Measurements from ENCODE around the gene KCNG3. TPM values are rescaled to one million over a fixed set of nuclear protein-coding genes. Genes with fewer than 3 reads are reported as not detected.

The KCNG3 gene
- total RNA-seq, 2 donors from 2014 or later = 0.84 to 1.5 TPM

- Mint-ChIP-seq H3K9me3 (no peaks in the 10 kb centered on the region), H3K27ac (no peak overlapping the region), H3K4me1 (peaks cover 5% of the 10 kb centered on the region), H3K4me3 (peak overlapping the region; percentile 50), H3K27me3 (ENCODE audit: insufficient read depth) (peaks cover 33% of the 10 kb centered on the region), H3K36me3 (ENCODE audit: low read depth) (no peaks in the 10 kb centered on the region)
- Histone ChIP-seq H3K4me1 (ENCODE audit: control insufficient read depth, insufficient read depth, low read length) (no peaks in the 10 kb centered on the region), H3K4me3 (ENCODE audit: low read length) (peak overlapping the region; percentile 62), H3K27me3 (ENCODE audit: control insufficient read depth, insufficient read depth, low read length, poor library complexity, severe bottlenecking) (peaks cover 49% of the 10 kb centered on the region), H3K9me3 (ENCODE audit: control insufficient read depth, low read length) (no peaks in the 10 kb centered on the region), H3K9ac (ENCODE audit: extremely low read depth, low read length, poor library complexity, severe bottlenecking) (no peak overlapping the region), H3K27ac (ENCODE audit: low read depth, low read length) (no peak overlapping the region), H3K36me3 (ENCODE audit: control insufficient read depth, insufficient read depth, low read length) (no peaks in the 10 kb centered on the region)
- 6 to 7% methylated on average over 39 to 111 of the region's 111 CpGs for WGBS, 2 experiments (ENCODE audit: insufficient coverage in 1 of 2, insufficient read length in 1 of 2)
- no peak for TF ChIP-seq CTCF (conservative IDR thresholded peaks at IDR 0.05)
- peak; percentile 81 for DNase-seq
These were observed 903 bp downstream of the KCNG3 start for GRCh38 chr2:42492691-42493467.

- no peak for DNase-seq
- no peak overlapping the region for H3K27ac ChIP-seq (ENCODE audit: low read depth, low read length)
- H3K4me1 ChIP-seq (ENCODE audit: control insufficient read depth, insufficient read depth, low read length) = no peaks in the 10 kb centered on the region
- H3K4me1 Mint-ChIP-seq = no peaks in the 10 kb centered on the region
- no peaks in the 10 kb centered on the region for H3K36me3 ChIP-seq (ENCODE audit: control insufficient read depth, insufficient read depth, low read length)
- H3K9me3 ChIP-seq (ENCODE audit: control insufficient read depth, low read length) = no peaks in the 10 kb centered on the region
- no peak overlapping the region for H3K9ac ChIP-seq (ENCODE audit: extremely low read depth, low read length, poor library complexity, severe bottlenecking)
- H3K9me3 Mint-ChIP-seq = no peaks in the 10 kb centered on the region
- WGBS, 2 experiments (ENCODE audit: insufficient coverage in 1 of 2, insufficient read length in 1 of 2) = 93 to 100% methylated on average over 4 to 5 of the region's 5 CpGs
- H3K27me3 Mint-ChIP-seq (ENCODE audit: insufficient read depth) = peaks cover 23% of the 10 kb centered on the region
- H3K4me3 Mint-ChIP-seq = no peak overlapping the region
- no peaks in the 10 kb centered on the region for H3K36me3 Mint-ChIP-seq (ENCODE audit: low read depth)
- H3K27me3 ChIP-seq (ENCODE audit: control insufficient read depth, insufficient read depth, low read length, poor library complexity, severe bottlenecking) = peaks cover 28% of the 10 kb centered on the region
- H3K27ac Mint-ChIP-seq = no peak overlapping the region
- H3K4me3 ChIP-seq (ENCODE audit: low read length) = no peak overlapping the region
- TF ChIP-seq CTCF (conservative IDR thresholded peaks at IDR 0.05) = no peak
These were observed 5.5 kb downstream of the KCNG3 start for GRCh38 chr2:42488297-42488696.

GRCh38 chr2:42486145-42486906 lies 7.5 kb downstream of the KCNG3 start:
- WGBS, 2 experiments (ENCODE audit: insufficient coverage in 1 of 2, insufficient read length in 1 of 2) = 85 to 93% methylated on average over 5 to 7 of the region's 7 CpGs
- no peak for DNase-seq
- Histone ChIP-seq H3K9ac (ENCODE audit: extremely low read depth, low read length, poor library complexity, severe bottlenecking) (no peak overlapping the region), H3K27ac (ENCODE audit: low read depth, low read length) (no peak overlapping the region), H3K4me1 (ENCODE audit: control insufficient read depth, insufficient read depth, low read length) (no peaks in the 10 kb centered on the region), H3K9me3 (ENCODE audit: control insufficient read depth, low read length) (no peaks in the 10 kb centered on the region), H3K27me3 (ENCODE audit: control insufficient read depth, insufficient read depth, low read length, poor library complexity, severe bottlenecking) (peaks cover 9% of the 10 kb centered on the region), H3K36me3 (ENCODE audit: control insufficient read depth, insufficient read depth, low read length) (no peaks in the 10 kb centered on the region), H3K4me3 (ENCODE audit: low read length) (no peak overlapping the region)
- Mint-ChIP-seq H3K9me3 (no peaks in the 10 kb centered on the region), H3K4me1 (no peaks in the 10 kb centered on the region), H3K4me3 (no peak overlapping the region), H3K36me3 (ENCODE audit: low read depth) (no peaks in the 10 kb centered on the region), H3K27ac (no peak overlapping the region), H3K27me3 (ENCODE audit: insufficient read depth) (peaks cover 4% of the 10 kb centered on the region)
- no peak for TF ChIP-seq CTCF (conservative IDR thresholded peaks at IDR 0.05)

Measured in endodermal cell (in vitro differentiated cells).